Activated naive CD8-positive, alpha-beta T cell (primary cell): ENCODE results near the gene KIF5A.

Experiments used
- H3K27ac Mint-ChIP-seq: one replicate; pipeline ENCODE4 v1.8.0; 2021; ENCODE audit warnings: mixed read lengths
- H3K27me3 Mint-ChIP-seq: one replicate; pipeline ENCODE4 v1.8.0; 2021; ENCODE audit warnings: mixed read lengths
- H3K36me3 Mint-ChIP-seq: one replicate; pipeline ENCODE4 v1.8.0; 2021; ENCODE audit warnings: mixed read lengths
- H3K4me1 Mint-ChIP-seq: one replicate; pipeline ENCODE4 v1.8.0; 2021; ENCODE audit warnings: low read depth, mixed read lengths
- H3K4me3 Mint-ChIP-seq: one replicate; pipeline ENCODE4 v1.8.0; 2021; ENCODE audit warnings: mild to moderate bottlenecking, mixed read lengths
- H3K9me3 Mint-ChIP-seq: one replicate; pipeline ENCODE4 v1.8.0; 2021; ENCODE audit warnings: low read depth, mixed read lengths

KIF5A gene

GRCh38 chr12:57575771-57576612 lies 26.1 kb downstream of the KIF5A start:
- Mint-ChIP-seq H3K36me3 (no peaks in the 10 kb centered on the region), H3K4me1 (no peaks in the 10 kb centered on the region), H3K27ac (no peak overlapping the region), H3K9me3 (no peaks in the 10 kb centered on the region), H3K27me3 (no peaks in the 10 kb centered on the region), H3K4me3 (no peak overlapping the region)

DNA sequence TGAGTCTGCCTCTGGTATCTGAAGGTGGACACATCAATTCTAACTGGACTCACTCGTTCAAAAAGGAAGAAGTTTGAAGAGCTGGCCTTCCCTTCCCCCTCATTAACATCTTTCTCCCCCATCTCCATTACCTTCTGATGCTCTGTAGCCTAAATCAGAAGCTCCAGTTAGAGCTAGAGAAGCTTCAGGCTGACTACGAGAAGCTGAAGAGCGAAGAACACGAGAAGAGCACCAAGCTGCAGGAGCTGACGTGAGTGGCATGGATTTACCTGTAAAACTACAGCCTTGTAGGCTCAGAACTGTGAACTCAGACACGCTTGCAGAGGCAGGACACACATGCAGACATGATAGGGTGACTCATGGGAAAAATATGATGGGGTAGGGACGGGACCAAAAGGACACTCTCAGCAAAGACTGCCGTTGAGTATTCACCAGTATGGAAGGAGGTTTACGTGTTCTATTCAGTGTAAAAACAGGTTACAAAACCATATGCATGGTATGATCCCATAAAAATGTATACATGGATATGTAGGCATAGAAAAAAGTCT lies 26.8 kb downstream of the KIF5A start:
- Mint-ChIP-seq H3K27ac (no peak overlapping the region), H3K4me3 (no peak overlapping the region), H3K36me3 (no peaks in the 10 kb centered on the region), H3K27me3 (no peaks in the 10 kb centered on the region), H3K9me3 (no peaks in the 10 kb centered on the region), H3K4me1 (no peaks in the 10 kb centered on the region)

DNA sequence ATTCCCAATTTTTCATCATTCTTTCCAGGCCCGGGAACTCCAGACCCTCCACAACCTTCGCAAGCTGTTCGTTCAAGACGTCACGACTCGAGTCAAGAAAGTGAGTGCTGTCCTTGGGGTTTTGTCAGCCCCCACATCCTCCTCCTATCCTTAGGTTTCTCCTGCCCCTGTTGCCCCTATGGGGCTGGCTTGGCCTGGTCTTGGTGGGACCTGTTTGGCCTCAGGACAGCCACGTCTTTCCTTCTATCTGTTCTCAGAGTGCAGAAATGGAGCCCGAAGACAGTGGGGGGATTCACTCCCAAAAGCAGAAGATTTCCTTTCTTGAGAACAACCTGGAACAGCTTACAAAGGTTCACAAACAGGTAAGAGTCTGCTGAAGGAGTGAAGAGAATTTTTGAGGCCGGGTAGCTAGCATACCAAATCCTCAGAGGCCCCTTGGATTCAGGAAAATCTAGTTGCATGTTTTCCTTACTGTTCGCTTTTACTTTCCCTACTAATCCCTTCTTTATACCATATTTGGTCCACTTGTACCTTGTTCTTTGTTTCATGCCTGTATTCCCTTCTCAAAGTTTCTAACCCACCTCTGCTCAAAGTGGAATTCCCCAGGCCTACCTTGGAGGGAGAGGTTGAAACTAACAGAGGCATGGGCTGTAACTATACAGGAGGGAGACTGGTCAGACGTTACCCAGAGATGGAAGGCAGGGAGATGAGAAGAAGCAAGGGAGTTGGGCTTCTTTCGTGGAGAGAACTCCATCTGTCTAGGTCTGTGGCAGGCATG lies 28.3 kb downstream of the KIF5A start:
- Mint-ChIP-seq H3K27me3 (no peaks in the 10 kb centered on the region), H3K27ac (no peak overlapping the region), H3K36me3 (no peaks in the 10 kb centered on the region), H3K4me3 (no peak overlapping the region), H3K4me1 (no peaks in the 10 kb centered on the region), H3K9me3 (no peaks in the 10 kb centered on the region)

DNA sequence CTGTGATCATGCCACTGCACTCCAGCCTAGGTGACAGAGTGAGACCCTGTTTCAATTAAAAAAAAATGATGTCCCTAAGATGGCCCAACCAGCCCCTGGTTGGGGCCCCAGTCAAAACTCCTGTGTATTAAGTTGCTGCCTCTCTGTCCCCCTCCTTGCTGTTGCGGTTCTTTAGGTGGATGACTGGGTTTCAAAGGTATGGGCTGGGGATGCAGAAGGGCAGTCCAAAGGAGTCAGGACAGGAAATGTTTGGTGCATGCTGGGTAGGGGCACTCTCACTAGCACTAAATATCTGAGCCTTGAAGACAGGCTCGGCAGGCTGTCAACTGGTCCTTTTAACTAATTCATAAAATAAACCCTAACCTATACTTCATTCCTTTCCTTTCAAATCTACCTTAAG lies 29.2 kb downstream of the KIF5A start:
- Mint-ChIP-seq H3K9me3 (no peaks in the 10 kb centered on the region), H3K27ac (no peak overlapping the region), H3K27me3 (peaks cover 2% of the 10 kb centered on the region), H3K4me3 (no peak overlapping the region), H3K4me1 (no peaks in the 10 kb centered on the region), H3K36me3 (no peaks in the 10 kb centered on the region)

- Mint-ChIP-seq H3K9me3 (no peaks in the 10 kb centered on the region), H3K27me3 (peaks cover 2% of the 10 kb centered on the region), H3K4me1 (no peaks in the 10 kb centered on the region), H3K4me3 (no peak overlapping the region), H3K27ac (no peak overlapping the region), H3K36me3 (no peaks in the 10 kb centered on the region)
Observed at GRCh38 chr12:57579677-57580465, 30.0 kb downstream of the KIF5A start.

- no peaks in the 10 kb centered on the region for H3K36me3 Mint-ChIP-seq
- H3K9me3 Mint-ChIP-seq, result no peaks in the 10 kb centered on the region
- H3K27ac Mint-ChIP-seq, result no peak overlapping the region
- peaks cover 2% of the 10 kb centered on the region for H3K27me3 Mint-ChIP-seq
- H3K4me3 Mint-ChIP-seq, result no peak overlapping the region
- H3K4me1 Mint-ChIP-seq, result no peaks in the 10 kb centered on the region
Observed at GRCh38 chr12:57580466-57580795, 30.6 kb downstream of the KIF5A start.

DNA sequence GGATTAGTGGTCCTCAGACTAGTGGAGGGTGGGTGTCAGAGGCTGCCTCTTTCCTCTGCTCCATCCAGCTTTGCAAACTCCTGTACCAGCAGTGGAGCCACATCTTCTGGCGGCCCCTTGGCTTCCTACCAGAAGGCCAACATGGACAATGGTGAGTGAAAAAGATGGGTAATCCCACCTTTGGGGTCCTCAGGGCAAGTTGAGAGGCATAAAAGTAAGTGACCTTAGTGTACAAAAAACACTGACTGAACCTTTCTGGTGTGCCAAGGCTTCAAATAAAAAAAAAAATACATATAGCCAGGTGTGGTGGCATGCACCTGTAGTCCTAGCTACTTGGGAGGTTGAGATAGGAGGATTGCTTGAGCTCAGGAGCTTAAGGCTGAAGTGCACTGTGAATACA lies 32.0 kb downstream of the KIF5A start:
- Mint-ChIP-seq H3K36me3 (no peaks in the 10 kb centered on the region), H3K4me1 (no peaks in the 10 kb centered on the region), H3K27me3 (peaks cover 2% of the 10 kb centered on the region), H3K27ac (no peak overlapping the region), H3K4me3 (no peak overlapping the region), H3K9me3 (no peaks in the 10 kb centered on the region)

GRCh38 chr12:57582440-57582839 lies 32.6 kb downstream of the KIF5A start:
- H3K4me1 Mint-ChIP-seq, result no peaks in the 10 kb centered on the region
- H3K36me3 Mint-ChIP-seq, result no peaks in the 10 kb centered on the region
- peaks cover 2% of the 10 kb centered on the region for H3K27me3 Mint-ChIP-seq
- H3K4me3 Mint-ChIP-seq, result no peak overlapping the region
- no peaks in the 10 kb centered on the region for H3K9me3 Mint-ChIP-seq
- H3K27ac Mint-ChIP-seq, result no peak overlapping the region

- Mint-ChIP-seq H3K36me3 (no peaks in the 10 kb centered on the region), H3K4me3 (no peak overlapping the region), H3K27ac (no peak overlapping the region)
Observed at GRCh38 chr12:57583008-57583831, 33.4 kb downstream of the KIF5A start.

GRCh38 chr12:57584050-57584449 lies 34.2 kb downstream of the KIF5A start:
- Mint-ChIP-seq H3K9me3 (no peaks in the 10 kb centered on the region), H3K27ac (no peak overlapping the region), H3K4me1 (no peaks in the 10 kb centered on the region), H3K36me3 (no peaks in the 10 kb centered on the region), H3K4me3 (no peak overlapping the region), H3K27me3 (peaks cover 2% of the 10 kb centered on the region)

More at GRCh38 chr12:57583008-57583831, 33.4 kb downstream of the KIF5A start:
- H3K9me3 Mint-ChIP-seq, result no peaks in the 10 kb centered on the region
- no peaks in the 10 kb centered on the region for H3K4me1 Mint-ChIP-seq
- H3K27me3 Mint-ChIP-seq, result peaks cover 2% of the 10 kb centered on the region

GRCh38 chr12:57584690-57585089 lies 34.8 kb downstream of the KIF5A start:
- no peak overlapping the region for H3K27ac Mint-ChIP-seq
- H3K9me3 Mint-ChIP-seq, result no peaks in the 10 kb centered on the region
- H3K4me1 Mint-ChIP-seq, result no peaks in the 10 kb centered on the region
- H3K27me3 Mint-ChIP-seq, result peaks cover 2% of the 10 kb centered on the region
- H3K36me3 Mint-ChIP-seq, result no peaks in the 10 kb centered on the region
- H3K4me3 Mint-ChIP-seq, result no peak overlapping the region

DNA sequence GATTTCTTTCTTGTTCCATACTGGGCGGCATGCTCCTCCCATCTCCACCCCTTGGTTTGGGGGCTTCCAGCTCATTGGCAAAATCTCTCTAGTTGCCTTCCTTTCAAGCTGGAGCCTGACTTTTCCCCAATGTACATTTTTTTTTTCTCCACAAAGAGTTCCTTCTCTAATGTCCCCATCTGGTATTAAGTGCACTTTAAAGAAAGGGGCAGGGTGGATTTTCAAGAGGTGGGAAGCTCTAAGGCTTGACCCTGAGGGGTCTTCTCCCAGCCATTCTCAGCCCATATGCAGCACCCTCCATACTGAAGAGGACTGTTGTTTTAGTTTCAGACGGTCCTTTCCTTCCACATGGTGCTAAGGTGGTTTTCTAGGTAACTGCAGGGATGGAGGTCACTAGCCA lies 35.3 kb downstream of the KIF5A start:
- Mint-ChIP-seq H3K36me3 (no peaks in the 10 kb centered on the region), H3K27ac (no peak overlapping the region), H3K9me3 (no peaks in the 10 kb centered on the region), H3K4me1 (no peaks in the 10 kb centered on the region), H3K4me3 (no peak overlapping the region), H3K27me3 (peaks cover 2% of the 10 kb centered on the region)

DNA sequence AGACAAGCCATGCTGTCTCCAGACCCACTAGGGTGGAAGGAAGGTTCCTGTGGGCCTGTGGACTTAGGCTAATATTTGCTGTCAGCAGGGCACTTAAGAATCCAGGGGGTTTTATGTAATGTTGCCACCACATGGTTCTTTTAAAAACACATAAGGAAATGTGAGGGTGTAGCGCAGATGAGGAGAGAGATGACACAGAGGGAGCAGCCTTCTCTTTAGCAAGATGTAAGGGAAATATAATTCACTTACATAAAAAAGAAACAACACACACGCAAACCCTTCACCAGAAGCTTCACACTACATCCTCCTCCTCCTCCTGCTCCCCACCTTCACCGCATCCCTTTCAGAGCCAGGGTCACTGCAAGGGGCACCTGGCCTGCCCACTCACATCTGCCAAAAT lies 36.3 kb downstream of the KIF5A start:
- peaks cover 2% of the 10 kb centered on the region for H3K27me3 Mint-ChIP-seq
- peaks cover 6% of the 10 kb centered on the region for H3K4me1 Mint-ChIP-seq
- H3K36me3 Mint-ChIP-seq, result no peaks in the 10 kb centered on the region
- H3K4me3 Mint-ChIP-seq, result no peak overlapping the region
- H3K27ac Mint-ChIP-seq, result no peak overlapping the region
- H3K9me3 Mint-ChIP-seq, result no peaks in the 10 kb centered on the region

- Mint-ChIP-seq H3K36me3 (no peaks in the 10 kb centered on the region), H3K27ac (no peak overlapping the region), H3K27me3 (peaks cover 2% of the 10 kb centered on the region)
Observed at GRCh38 chr12:57586832-57587429, 37.1 kb downstream of the KIF5A start.

More at GRCh38 chr12:57586832-57587429, 37.1 kb downstream of the KIF5A start:
- Mint-ChIP-seq H3K4me3 (no peak overlapping the region), H3K4me1 (peaks cover 11% of the 10 kb centered on the region), H3K9me3 (no peaks in the 10 kb centered on the region)
